Mucosa of stomach (tissue), 1 donor: ENCODE data around the gene TPPP.
A peak's percentile ranks its signal among the peaks of the same experiment; 100 is the strongest.

Source experiments
- H3K27me3 ChIP-seq: one replicate; pipeline ENCODE4 v1.7.0; 2013; ENCODE audit warnings: mild to moderate bottlenecking, low read length; ENCODE audit not compliant: control insufficient read depth, insufficient read depth
- H3K36me3 ChIP-seq: one replicate; pipeline ENCODE4 v1.7.0; 2013; ENCODE audit warnings: low read length; ENCODE audit not compliant: control insufficient read depth, insufficient read depth
- H3K4me1 ChIP-seq: one replicate; pipeline ENCODE4 v1.7.0; 2013; ENCODE audit warnings: mild to moderate bottlenecking, low read length; ENCODE audit not compliant: control insufficient read depth, insufficient read depth
- H3K4me3 ChIP-seq: one replicate; pipeline ENCODE4 v1.7.0; 2013; ENCODE audit warnings: low read length
- H3K9ac ChIP-seq: one replicate; pipeline ENCODE4 v1.7.0; 2013; ENCODE audit warnings: mild to moderate bottlenecking, low read length, moderate library complexity
- H3K9me3 ChIP-seq: one replicate; pipeline ENCODE4 v1.7.0; 2013; ENCODE audit warnings: mild to moderate bottlenecking, low read length, moderate library complexity; ENCODE audit not compliant: control insufficient read depth
- donor health status: Pancreatic carcinoma.

Gene TPPP

GRCh38 chr5:673161-673830 lies 19.9 kb downstream of the TPPP start:
- Histone ChIP-seq H3K9ac (peak overlapping the region; percentile 15), H3K9me3 (no peaks in the 10 kb centered on the region), H3K4me3 (no peak overlapping the region), H3K4me1 (peaks cover 36% of the 10 kb centered on the region), H3K27me3 (no peaks in the 10 kb centered on the region), H3K36me3 (no peaks in the 10 kb centered on the region)

GRCh38 chr5:672329-673160 lies 20.6 kb downstream of the TPPP start:
- H3K27me3 ChIP-seq, result no peaks in the 10 kb centered on the region
- peak overlapping the region; percentile 58 for H3K9ac ChIP-seq
- no peaks in the 10 kb centered on the region for H3K36me3 ChIP-seq
- H3K4me3 ChIP-seq, result peak overlapping the region; percentile 55
- H3K4me1 ChIP-seq, result peaks cover 36% of the 10 kb centered on the region
- no peaks in the 10 kb centered on the region for H3K9me3 ChIP-seq

GRCh38 chr5:671459-672328 lies 21.5 kb downstream of the TPPP start:
- H3K4me1 ChIP-seq, result peaks cover 36% of the 10 kb centered on the region
- no peaks in the 10 kb centered on the region for H3K36me3 ChIP-seq
- peak overlapping the region; percentile 58 for H3K9ac ChIP-seq
- no peaks in the 10 kb centered on the region for H3K9me3 ChIP-seq
- peak overlapping the region; percentile 55 for H3K4me3 ChIP-seq
- no peaks in the 10 kb centered on the region for H3K27me3 ChIP-seq

- Histone ChIP-seq H3K36me3 (no peaks in the 10 kb centered on the region), H3K4me1 (peaks cover 36% of the 10 kb centered on the region), H3K9me3 (no peaks in the 10 kb centered on the region), H3K4me3 (no peak overlapping the region), H3K9ac (no peak overlapping the region), H3K27me3 (no peaks in the 10 kb centered on the region)
Observed at GRCh38 chr5:670396-671270, 22.5 kb downstream of the TPPP start.

GRCh38 chr5:669842-670395 lies 23.2 kb downstream of the TPPP start:
- Histone ChIP-seq H3K4me3 (no peak overlapping the region), H3K4me1 (peaks cover 38% of the 10 kb centered on the region), H3K9me3 (no peaks in the 10 kb centered on the region), H3K27me3 (no peaks in the 10 kb centered on the region), H3K36me3 (no peaks in the 10 kb centered on the region), H3K9ac (no peak overlapping the region)

- Histone ChIP-seq H3K36me3 (no peaks in the 10 kb centered on the region), H3K4me1 (peaks cover 42% of the 10 kb centered on the region), H3K9ac (no peak overlapping the region), H3K9me3 (no peaks in the 10 kb centered on the region), H3K4me3 (no peak overlapping the region), H3K27me3 (no peaks in the 10 kb centered on the region)
Observed at GRCh38 chr5:669111-669841, 23.9 kb downstream of the TPPP start.

GRCh38 chr5:668283-668995 lies 24.7 kb downstream of the TPPP start:
- Histone ChIP-seq H3K4me3 (no peak overlapping the region), H3K9ac (no peak overlapping the region), H3K27me3 (no peaks in the 10 kb centered on the region), H3K36me3 (no peaks in the 10 kb centered on the region), H3K9me3 (no peaks in the 10 kb centered on the region), H3K4me1 (peaks cover 42% of the 10 kb centered on the region)

GRCh38 chr5:666816-667498 lies 26.2 kb downstream of the TPPP start:
- no peak overlapping the region for H3K9ac ChIP-seq
- H3K9me3 ChIP-seq, result no peaks in the 10 kb centered on the region
- peaks cover 9% of the 10 kb centered on the region for H3K36me3 ChIP-seq
- peaks cover 32% of the 10 kb centered on the region for H3K4me1 ChIP-seq
- H3K4me3 ChIP-seq, result no peak overlapping the region
- H3K27me3 ChIP-seq, result no peaks in the 10 kb centered on the region

GRCh38 chr5:665956-666711 lies 27.0 kb downstream of the TPPP start:
- Histone ChIP-seq H3K4me1 (peaks cover 24% of the 10 kb centered on the region), H3K27me3 (no peaks in the 10 kb centered on the region), H3K36me3 (peaks cover 9% of the 10 kb centered on the region), H3K9ac (no peak overlapping the region), H3K9me3 (no peaks in the 10 kb centered on the region), H3K4me3 (no peak overlapping the region)
